ENCODE results near the gene HECTD1. TPM values are rescaled to one million over a fixed set of nuclear protein-coding genes. Genes with fewer than 3 reads are reported as not detected.

The HECTD1 gene
- total and polyA plus RNA-seq, 11 donors, result 42.4 to 185 (median 148) TPM

- DNase-seq (no peak), ATAC-seq (no peak)
- TF ChIP-seq POLR2A (IDR thresholded peaks at IDR 0.05) (no peak), CTCF (IDR thresholded peaks at IDR 0.05) (no peak)
- Histone ChIP-seq H3K4me1 (no peaks in the 10 kb centered on the region), H3K36me3 (peaks cover 0 to 100% (median 97%) of the 10 kb centered on the region in 9 donors), H3K9me3 (no peaks in the 10 kb centered on the region), H3K27ac (no peak overlapping the region), H3K27me3 (no peaks in the 10 kb centered on the region), H3K4me3 (no peak overlapping the region)
- intact Hi-C loops (cut with DNase I), result loop anchor here in 2 of 10 donors (10.0 kb wide), 1 partner anchor 232 kb away; no protein-coding TSS in a partner anchor
- WGBS, 4 donors, result 90 to 96% (median 93%) methylated on average over 4 of the region's 4 CpGs
These were observed 84.7 kb downstream of the HECTD1 start for GRCh38 chr14:31122921-31123320.

GRCh38 chr14:31122098-31122611 lies 85.4 kb downstream of the HECTD1 start:
- DNase-seq, result no peak
- no peaks in the 10 kb centered on the region for H3K4me1 ChIP-seq
- no peak for TF ChIP-seq CTCF (IDR thresholded peaks at IDR 0.05)
- no peak for TF ChIP-seq POLR2A (IDR thresholded peaks at IDR 0.05)
- intact Hi-C loops (cut with DNase I), result loop anchor here in 2 of 10 donors (10.0 kb wide), 1 partner anchor 233 kb away; no protein-coding TSS in a partner anchor
- peak in 2 of 4 donors; percentile 12 to 38 for ATAC-seq
- no peak overlapping the region for H3K27ac ChIP-seq
- peaks cover 0 to 100% (median 97%) of the 10 kb centered on the region in 9 donors for H3K36me3 ChIP-seq
- no peaks in the 10 kb centered on the region for H3K9me3 ChIP-seq
- no peak overlapping the region for H3K4me3 ChIP-seq
- WGBS, 4 donors, result 75 to 92% (median 82%) methylated on average over 7 to 8 of the region's 8 CpGs
- no peaks in the 10 kb centered on the region for H3K27me3 ChIP-seq

- H3K36me3 ChIP-seq, result peaks cover 0 to 100% (median 100%) of the 10 kb centered on the region in 9 donors
- ATAC-seq (no peak), DNase-seq (no peak)
- no peaks in the 10 kb centered on the region for H3K4me1 ChIP-seq
- 51 to 67% (median 59%) methylated on average over 3 of the region's 3 CpGs for WGBS, 4 donors
- H3K9me3 ChIP-seq, result no peaks in the 10 kb centered on the region
- no peaks in the 10 kb centered on the region for H3K27me3 ChIP-seq
- no peak for TF ChIP-seq CTCF (IDR thresholded peaks at IDR 0.05)
- TF ChIP-seq POLR2A (IDR thresholded peaks at IDR 0.05), result no peak
- no peak overlapping the region for H3K4me3 ChIP-seq
- H3K27ac ChIP-seq, result no peak overlapping the region
- intact Hi-C loops (cut with DNase I), result no loop called here
These were observed 88.7 kb downstream of the HECTD1 start for GRCh38 chr14:31118892-31119291.

- Histone ChIP-seq H3K27ac (no peak overlapping the region), H3K36me3 (peaks cover 0 to 100% (median 100%) of the 10 kb centered on the region in 9 donors), H3K4me1 (no peaks in the 10 kb centered on the region), H3K9me3 (no peaks in the 10 kb centered on the region), H3K27me3 (no peaks in the 10 kb centered on the region), H3K4me3 (no peak overlapping the region)
- ATAC-seq (no peak), DNase-seq (no peak)
- WGBS, 4 donors, result 79 to 98% (median 96%) methylated on average over 3 of the region's 3 CpGs
- intact Hi-C loops (cut with DNase I), result loop anchor here in 1 of 10 donors (5.0 kb wide), 1 partner anchor 39 kb away; no protein-coding TSS in a partner anchor
- no peak for TF ChIP-seq POLR2A (IDR thresholded peaks at IDR 0.05)
These were observed 93.8 kb downstream of the HECTD1 start for GRCh38 chr14:31113794-31114193.

GRCh38 chr14:31110872-31111271 lies 96.7 kb downstream of the HECTD1 start:
- no peaks in the 10 kb centered on the region for H3K27me3 ChIP-seq
- no peak overlapping the region for H3K27ac ChIP-seq
- no peaks in the 10 kb centered on the region for H3K9me3 ChIP-seq
- ATAC-seq (no peak), DNase-seq (no peak)
- 92 to 99% (median 96%) methylated on average over 2 of the region's 2 CpGs for WGBS, 4 donors
- no peaks in the 10 kb centered on the region for H3K4me1 ChIP-seq
- H3K36me3 ChIP-seq, result peaks cover 0 to 100% (median 100%) of the 10 kb centered on the region in 9 donors
- H3K4me3 ChIP-seq, result no peak overlapping the region
- intact Hi-C loops (cut with DNase I), result loop anchor here in 1 of 10 donors (5.0 kb wide), 1 partner anchor 41 kb away; no protein-coding TSS in a partner anchor
- TF ChIP-seq POLR2A (IDR thresholded peaks at IDR 0.05), result no peak
- no peak for TF ChIP-seq CTCF (IDR thresholded peaks at IDR 0.05)
